Caco-2 (cell line): ENCODE data around the gene CYP2D6. TPM values are rescaled to one million over a fixed set of nuclear protein-coding genes. Genes with fewer than 3 reads are reported as not detected.
A peak's percentile ranks its signal among the peaks of the same experiment; 100 is the strongest.

Source experiments
- BruUV-seq: library from RNA; stranded (reverse); fragments of 400-500 nt; replicated peaks from 2 replicates; lab custom pipeline; 2021; lab: Mats Ljungman, UMichigan
- CTCF ChIA-PET: fragments of 300-600 bp; sonication (Branson Sonifier 250); formaldehyde crosslinking; loops from one replicate; lab custom pipeline; 2022; ENCODE audit warnings: antibody characterized with exemption; lab: Charles Lee
- POLR2A ChIA-PET: fragments of 300-600 bp; sonication (Branson Sonifier 250); formaldehyde crosslinking; loops from one replicate; lab custom pipeline; 2022; ENCODE audit warnings: antibody characterized with exemption; lab: Charles Lee
- DNase-seq, 2 experiments: peaks; one replicate each; pipeline versions ENCODE4 v3.0.0 to v3.0.0-alpha.2; 2020 to 2022
- H3K27me3 ChIP-seq: replicated peaks from 2 replicates; pipeline ENCODE4 v1.6.0; 2011; ENCODE audit warnings: low read length; ENCODE audit not compliant: control insufficient read depth, insufficient read depth
- H3K36me3 ChIP-seq: 2 replicates; pipeline ENCODE4 v1.5.1; 2011; ENCODE audit warnings: low read length; ENCODE audit not compliant: control insufficient read depth, insufficient read depth
- H3K4me1 ChIP-seq: fragments of 250-450 bp; sonication (Bioruptor Pico); 2 replicates; pipeline ENCODE4 v1.5.1; 2020; ENCODE audit warnings: mild to moderate bottlenecking
- H3K4me3 ChIP-seq: 2 replicates; pipeline ENCODE4 v1.5.1; 2011; ENCODE audit warnings: low read depth, mild to moderate bottlenecking, control low read depth, low read length
- H3K9me3 ChIP-seq: fragments of 250-450 bp; sonication (Bioruptor Pico); 2 replicates; pipeline ENCODE4 v1.5.1; 2020; ENCODE audit warnings: mild to moderate bottlenecking, moderate library complexity
- H3K27ac Mint-ChIP-seq: one replicate; pipeline ENCODE4 v1.8.0; 2022; ENCODE audit warnings: mixed read lengths; ENCODE audit not compliant: unreplicated experiment
- H3K27me3 Mint-ChIP-seq: one replicate; pipeline ENCODE4 v1.8.0; 2022; ENCODE audit warnings: mixed read lengths; ENCODE audit not compliant: insufficient read depth, unreplicated experiment
- H3K36me3 Mint-ChIP-seq: one replicate; pipeline ENCODE4 v1.8.0; 2022; ENCODE audit warnings: mild to moderate bottlenecking, mixed read lengths; ENCODE audit not compliant: insufficient read depth, unreplicated experiment
- H3K4me1 Mint-ChIP-seq: one replicate; pipeline ENCODE4 v1.8.0; 2022; ENCODE audit warnings: low read depth, mixed read lengths; ENCODE audit not compliant: unreplicated experiment
- H3K4me3 Mint-ChIP-seq: one replicate; pipeline ENCODE4 v1.8.0; 2022; ENCODE audit warnings: mild to moderate bottlenecking, moderate library complexity, mixed read lengths; ENCODE audit not compliant: unreplicated experiment
- H3K9me3 Mint-ChIP-seq: one replicate; pipeline ENCODE4 v1.8.0; 2022; ENCODE audit warnings: mixed read lengths; ENCODE audit not compliant: unreplicated experiment
- intact Hi-C: fragments of 100-400 bp; cut with micrococcal nuclease; formaldehyde crosslinking; loops from one replicate; pipeline ENCODE4 v1.10.0; 2022; ENCODE audit not compliant: unreplicated experiment
- total RNA-seq: library from RNA; stranded (reverse); gene quantifications from 2 replicates; pipeline ENCODE4 v1.2.3, GENCODE V29; 2022
- TF ChIP-seq, protein P1 (sequence below), 2 experiments: fragments of 200-600 bp in 1 of 2; IDR thresholded peaks; 1 replicate in 1 of 2; 2 replicates in 1 of 2; pipeline versions ENCODE4 v1.5.1 to v1.8.0; 2011 to 2022; ENCODE audit warnings: antibody characterized with exemption in 1 of 2, control low read depth in 1 of 2, inconsistent platforms in 1 of 2, low read depth in 1 of 2, low read length in 1 of 2, mild to moderate bottlenecking in 1 of 2, moderate library complexity in 1 of 2; ENCODE audit not compliant: insufficient read depth in 1 of 2, severe bottlenecking in 1 of 2, unreplicated experiment in 1 of 2

The CYP2D6 gene
- total RNA-seq, 1 experiment from 2014 or later, result 1.7 TPM

DNA sequence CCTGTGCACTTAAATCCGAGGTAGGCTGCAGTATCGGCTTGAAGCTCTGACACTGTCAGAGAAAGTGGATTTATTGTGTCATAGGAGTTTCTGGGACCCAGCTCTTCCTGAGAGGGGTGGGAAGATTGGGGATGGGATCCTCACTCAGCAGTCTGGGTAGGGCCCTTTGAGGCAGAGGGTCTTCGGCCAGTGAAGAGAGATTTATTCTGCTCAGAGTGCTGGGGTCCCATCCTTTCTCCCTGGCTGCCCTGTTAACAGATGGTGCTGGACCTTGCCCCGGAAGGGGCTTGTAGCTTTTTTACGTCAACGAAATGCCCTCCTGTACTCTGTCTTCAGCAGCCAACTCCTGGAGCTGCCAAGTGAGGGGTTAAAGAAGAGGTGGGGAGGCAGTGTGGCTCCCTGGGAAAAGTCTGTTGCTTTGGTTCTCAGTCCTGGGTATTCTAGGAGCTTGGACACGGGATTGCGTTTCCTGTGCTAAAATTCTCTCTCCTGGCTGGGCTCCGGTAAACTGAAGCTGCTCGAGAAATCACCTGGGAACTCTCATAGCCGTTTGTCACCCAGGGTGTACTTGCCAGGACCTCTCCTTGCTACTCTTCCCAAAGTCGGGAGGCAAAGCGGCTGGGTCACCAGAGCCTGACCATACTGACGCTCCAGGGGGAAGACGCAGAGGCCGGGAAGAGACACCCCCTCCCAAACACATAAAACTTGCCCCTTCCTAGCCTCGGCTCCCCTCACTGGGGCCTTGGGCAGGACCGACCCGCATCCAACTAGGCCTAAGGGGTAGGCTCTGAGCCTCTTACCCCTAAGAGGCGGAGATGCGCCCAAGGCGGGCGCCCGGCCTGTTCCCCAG lies 51.9 kb downstream of the CYP2D6 start:
- peak overlapping the region; percentile 96 for H3K4me3 Mint-ChIP-seq
- H3K4me1 Mint-ChIP-seq, result peaks cover 10% of the 10 kb centered on the region
- ChIA-PET CTCF (interaction anchor here (0.9 kb wide), 1 partner anchor 12 kb away, joined by 3 read pairs; the partner anchor contains the start of gene NDUFA6), POLR2A (interaction anchor here (0.5 to 3.0 kb wide), 2 partner anchors 12 to 67 kb away, joined by 5 to 15 read pairs; partner anchors contain the start of gene NDUFA6)
- peak overlapping the region; percentile 93 for H3K27ac Mint-ChIP-seq
- DNase-seq, result no peak
- Histone ChIP-seq H3K4me1 (peaks cover 17% of the 10 kb centered on the region), H3K4me3 (peak overlapping the region; percentile 94), H3K27me3 (no peaks in the 10 kb centered on the region), H3K36me3 (peaks cover 1% of the 10 kb centered on the region; the same call in 1 of the 2 replicates), H3K9me3 (no peaks in the 10 kb centered on the region)
- BruUV-seq, result TSS peak; percentile 84
- intact Hi-C loops, result loop anchor here (1.0 to 10.0 kb wide), 4 partner anchors 8 to 536 kb away; partner anchors contain the start of genes NAGA, NDUFA6, PMM1 and POLDIP3
- H3K9me3 Mint-ChIP-seq, result no peaks in the 10 kb centered on the region
- peaks cover 35% of the 10 kb centered on the region for H3K36me3 Mint-ChIP-seq
- TF ChIP-seq, protein P1, sequence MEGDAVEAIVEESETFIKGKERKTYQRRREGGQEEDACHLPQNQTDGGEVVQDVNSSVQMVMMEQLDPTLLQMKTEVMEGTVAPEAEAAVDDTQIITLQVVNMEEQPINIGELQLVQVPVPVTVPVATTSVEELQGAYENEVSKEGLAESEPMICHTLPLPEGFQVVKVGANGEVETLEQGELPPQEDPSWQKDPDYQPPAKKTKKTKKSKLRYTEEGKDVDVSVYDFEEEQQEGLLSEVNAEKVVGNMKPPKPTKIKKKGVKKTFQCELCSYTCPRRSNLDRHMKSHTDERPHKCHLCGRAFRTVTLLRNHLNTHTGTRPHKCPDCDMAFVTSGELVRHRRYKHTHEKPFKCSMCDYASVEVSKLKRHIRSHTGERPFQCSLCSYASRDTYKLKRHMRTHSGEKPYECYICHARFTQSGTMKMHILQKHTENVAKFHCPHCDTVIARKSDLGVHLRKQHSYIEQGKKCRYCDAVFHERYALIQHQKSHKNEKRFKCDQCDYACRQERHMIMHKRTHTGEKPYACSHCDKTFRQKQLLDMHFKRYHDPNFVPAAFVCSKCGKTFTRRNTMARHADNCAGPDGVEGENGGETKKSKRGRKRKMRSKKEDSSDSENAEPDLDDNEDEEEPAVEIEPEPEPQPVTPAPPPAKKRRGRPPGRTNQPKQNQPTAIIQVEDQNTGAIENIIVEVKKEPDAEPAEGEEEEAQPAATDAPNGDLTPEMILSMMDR (IDR thresholded peaks at IDR 0.05; ENCODE audit: insufficient read depth in 1 of 2, low read depth in 1 of 2, low read length in 1 of 2, severe bottlenecking in 1 of 2, unreplicated experiment in 1 of 2), result no peak
- no peaks in the 10 kb centered on the region for H3K27me3 Mint-ChIP-seq

DNA sequence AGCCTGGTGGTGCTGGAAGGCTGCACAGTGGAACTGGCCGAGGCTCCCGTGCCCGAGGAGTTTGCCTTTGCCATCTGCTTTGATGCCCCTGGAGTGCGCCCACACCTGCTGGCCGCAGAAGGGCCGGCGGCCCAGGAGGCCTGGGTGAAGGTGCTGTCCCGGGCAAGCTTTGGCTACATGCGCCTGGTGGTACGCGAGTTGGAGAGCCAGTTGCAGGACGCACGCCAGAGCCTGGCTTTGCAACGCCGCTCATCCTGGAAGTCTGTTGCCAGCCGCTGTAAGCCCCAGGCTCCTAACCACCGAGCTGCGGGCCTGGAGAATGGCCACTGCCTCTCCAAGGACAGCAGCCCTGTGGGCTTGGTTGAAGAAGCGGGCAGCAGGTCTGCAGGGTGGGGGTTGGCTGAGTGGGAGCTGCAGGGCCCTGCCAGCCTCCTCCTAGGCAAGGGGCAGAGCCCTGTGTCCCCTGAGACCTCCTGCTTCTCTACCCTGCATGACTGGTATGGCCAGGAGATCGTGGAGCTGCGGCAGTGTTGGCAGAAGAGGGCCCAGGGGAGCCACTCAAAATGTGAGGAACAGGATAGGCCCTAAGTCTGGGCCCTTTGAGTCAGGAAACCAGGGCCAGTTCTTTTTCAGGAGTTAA lies 53.0 kb downstream of the CYP2D6 start:
- no peak overlapping the region for H3K4me3 Mint-ChIP-seq
- intact Hi-C loops, result loop anchor here (10.0 kb wide), 2 partner anchors 493 to 537 kb away; partner anchors contain the start of genes PMM1 and POLDIP3
- POLR2A ChIA-PET, result no interaction called here

More for the DNA sequence above, 53.0 kb downstream of the CYP2D6 start:
- H3K27me3 ChIP-seq, result no peaks in the 10 kb centered on the region
- H3K4me1 ChIP-seq, result peaks cover 24% of the 10 kb centered on the region
- H3K9me3 Mint-ChIP-seq, result no peaks in the 10 kb centered on the region
- peaks cover 35% of the 10 kb centered on the region for H3K36me3 Mint-ChIP-seq
- TF ChIP-seq, protein P1 (IDR thresholded peaks at IDR 0.05; ENCODE audit: insufficient read depth in 1 of 2, low read depth in 1 of 2, low read length in 1 of 2, severe bottlenecking in 1 of 2, unreplicated experiment in 1 of 2), result no peak
- CTCF ChIA-PET, result interaction anchor here (0.9 kb wide), 1 partner anchor 13 kb away, joined by 3 read pairs; the partner anchor contains the start of gene NDUFA6
- H3K27me3 Mint-ChIP-seq, result no peaks in the 10 kb centered on the region
- H3K4me3 ChIP-seq, result no peak overlapping the region
- peaks cover 1% of the 10 kb centered on the region; the same call in 1 of the 2 replicates for H3K36me3 ChIP-seq
- no peaks in the 10 kb centered on the region for H3K9me3 ChIP-seq
- BruUV-seq, result no TSS peak
- peak overlapping the region; percentile 93 for H3K27ac Mint-ChIP-seq
- no peak for DNase-seq
- H3K4me1 Mint-ChIP-seq, result peaks cover 10% of the 10 kb centered on the region
